Endodermal cell (in vitro differentiated cells): ENCODE data around the gene SYT11. TPM values are rescaled to one million over a fixed set of nuclear protein-coding genes. Genes with fewer than 3 reads are reported as not detected.
"Not testable (repeated sequence)": the region's sequence is repeated elsewhere in the genome, so short reads cannot be mapped to it uniquely, and the experiment has no call there.

Source experiments
- DNase-seq: peaks from one replicate; pipeline ENCODE4 v3.0.0-alpha.2; 2017
- H3K27ac ChIP-seq: 2 replicates; pipeline ENCODE4 v1.5.1; 2013; ENCODE audit warnings: mild to moderate bottlenecking, low read depth, low read length, moderate library complexity
- H3K27me3 ChIP-seq: 2 replicates; pipeline ENCODE4 v1.6.1; 2013; ENCODE audit warnings: mild to moderate bottlenecking, low read length, moderate library complexity; ENCODE audit not compliant: insufficient read depth, control insufficient read depth, poor library complexity, severe bottlenecking
- H3K36me3 ChIP-seq: 2 replicates; pipeline ENCODE4 v1.7.0; 2013; ENCODE audit warnings: mild to moderate bottlenecking, low read length, moderate library complexity; ENCODE audit not compliant: control insufficient read depth, insufficient read depth
- H3K4me1 ChIP-seq: one replicate; pipeline ENCODE4 v1.7.0; 2013; ENCODE audit warnings: low read length; ENCODE audit not compliant: control insufficient read depth, insufficient read depth
- H3K4me3 ChIP-seq: 2 replicates; pipeline ENCODE4 v1.5.1; 2013; ENCODE audit warnings: mild to moderate bottlenecking, low read length, moderate library complexity
- H3K9ac ChIP-seq: 2 replicates; pipeline ENCODE4 v1.6.1; 2013; ENCODE audit warnings: mild to moderate bottlenecking, low read length, moderate library complexity; ENCODE audit not compliant: poor library complexity, severe bottlenecking; ENCODE audit errors: extremely low read depth
- H3K9me3 ChIP-seq: 2 replicates; pipeline ENCODE4 v1.6.1; 2013; ENCODE audit warnings: mild to moderate bottlenecking, low read length, moderate library complexity; ENCODE audit not compliant: control insufficient read depth
- H3K27ac Mint-ChIP-seq: 2 replicates; pipeline ENCODE4 v1.8.0; 2020; ENCODE audit warnings: mixed read lengths
- H3K27me3 Mint-ChIP-seq: 2 replicates; pipeline ENCODE4 v1.8.0; 2021; ENCODE audit warnings: mild to moderate bottlenecking, mixed read lengths; ENCODE audit not compliant: insufficient read depth
- H3K36me3 Mint-ChIP-seq: 2 replicates; pipeline ENCODE4 v1.8.0; 2020; ENCODE audit warnings: low read depth, mixed read lengths
- H3K4me1 Mint-ChIP-seq: 2 replicates; pipeline ENCODE4 v1.8.0; 2020; ENCODE audit warnings: mixed read lengths
- H3K4me3 Mint-ChIP-seq: 2 replicates; pipeline ENCODE4 v1.8.0; 2020; ENCODE audit warnings: mild to moderate bottlenecking, moderate library complexity, mixed read lengths
- H3K9me3 Mint-ChIP-seq: 2 replicates; pipeline ENCODE4 v1.8.0; 2020; ENCODE audit warnings: mild to moderate bottlenecking, mixed read lengths
- WGBS, 2 experiments: methylation state at CpG; one replicate each; pipeline versions ENCODE4 v1.1.5 to v1.1.7; 2013; ENCODE audit warnings: missing lambda C conversion rate in 2 of 2, mixed read lengths in 1 of 2; ENCODE audit not compliant: insufficient coverage in 1 of 2, insufficient read length in 1 of 2; 5-methylcytosine and 5-hydroxymethylcytosine counted together
- total RNA-seq, 2 donors: library from RNA; stranded (reverse); fragmentation: NEBNext Ultra II Directional in 1 of 2; extraction: Animal tissue kit (Norgen Biotek cat#: 25700) in 1 of 2; gene quantifications; 2 replicates in 1 of 2; 3 replicates in 1 of 2; pipeline ENCODE4 v1.2.1, GENCODE V29; 2021
- TF ChIP-seq, protein P1 (sequence below): fragments of 200-600 bp; sonication (generic); conservative IDR thresholded peaks from 2 replicates; pipeline ENCODE4 v1.5.0; 2021; ENCODE audit warnings: antibody characterized with exemption, mild to moderate bottlenecking

Gene SYT11
- total RNA-seq, 2 donors from 2014 or later, result 0.40 to 5.0 TPM

DNA sequence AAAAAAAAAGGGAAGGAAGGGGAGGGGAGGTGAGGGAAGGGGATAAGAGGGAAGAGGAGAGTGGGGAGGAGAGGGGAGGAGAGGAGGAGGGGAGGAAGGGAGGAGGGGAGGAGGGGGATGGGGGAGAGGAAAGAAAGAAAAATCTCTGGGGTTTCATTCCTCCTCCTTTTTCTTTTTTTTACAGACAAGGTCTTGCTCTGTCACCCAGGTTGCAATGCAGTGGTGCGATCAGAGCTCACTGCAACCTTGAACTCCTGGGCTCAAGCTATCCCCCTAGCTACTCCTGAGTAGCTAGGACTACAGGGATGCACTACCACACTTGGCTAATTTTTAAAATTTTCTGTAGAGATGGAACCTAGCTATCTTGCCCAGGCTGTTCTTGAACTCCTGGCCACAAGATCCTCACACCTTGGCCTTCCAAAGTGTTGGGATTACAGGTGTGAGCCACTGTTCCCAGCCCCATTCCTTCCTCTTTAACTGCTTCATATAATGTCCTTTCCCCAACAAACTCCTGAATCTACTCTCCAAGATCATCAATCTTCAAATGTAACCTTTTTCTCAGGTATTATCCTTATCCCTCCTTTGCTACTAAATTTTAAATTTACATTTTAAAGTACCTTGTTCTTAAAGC is 25.6 kb upstream of the SYT11 start:
- Mint-ChIP-seq H3K27me3 (no peaks in the 10 kb centered on the region), H3K4me1 (peaks cover 6% of the 10 kb centered on the region), H3K9me3 (peaks cover 2% of the 10 kb centered on the region), H3K36me3 (peaks cover 43% of the 10 kb centered on the region), H3K4me3 (no peak overlapping the region), H3K27ac (no peak overlapping the region)
- Histone ChIP-seq H3K36me3 (peaks cover 27% of the 10 kb centered on the region), H3K9ac (no peak overlapping the region), H3K4me1 (no peaks in the 10 kb centered on the region), H3K9me3 (no peaks in the 10 kb centered on the region), H3K4me3 (no peak overlapping the region), H3K27me3 (no peaks in the 10 kb centered on the region), H3K27ac (peak overlapping the region; percentile 83)
- WGBS, 2 experiments, result 92 to 100% methylated on average over 1 of the region's 1 CpG
- no peak for DNase-seq
- TF ChIP-seq, protein P1, sequence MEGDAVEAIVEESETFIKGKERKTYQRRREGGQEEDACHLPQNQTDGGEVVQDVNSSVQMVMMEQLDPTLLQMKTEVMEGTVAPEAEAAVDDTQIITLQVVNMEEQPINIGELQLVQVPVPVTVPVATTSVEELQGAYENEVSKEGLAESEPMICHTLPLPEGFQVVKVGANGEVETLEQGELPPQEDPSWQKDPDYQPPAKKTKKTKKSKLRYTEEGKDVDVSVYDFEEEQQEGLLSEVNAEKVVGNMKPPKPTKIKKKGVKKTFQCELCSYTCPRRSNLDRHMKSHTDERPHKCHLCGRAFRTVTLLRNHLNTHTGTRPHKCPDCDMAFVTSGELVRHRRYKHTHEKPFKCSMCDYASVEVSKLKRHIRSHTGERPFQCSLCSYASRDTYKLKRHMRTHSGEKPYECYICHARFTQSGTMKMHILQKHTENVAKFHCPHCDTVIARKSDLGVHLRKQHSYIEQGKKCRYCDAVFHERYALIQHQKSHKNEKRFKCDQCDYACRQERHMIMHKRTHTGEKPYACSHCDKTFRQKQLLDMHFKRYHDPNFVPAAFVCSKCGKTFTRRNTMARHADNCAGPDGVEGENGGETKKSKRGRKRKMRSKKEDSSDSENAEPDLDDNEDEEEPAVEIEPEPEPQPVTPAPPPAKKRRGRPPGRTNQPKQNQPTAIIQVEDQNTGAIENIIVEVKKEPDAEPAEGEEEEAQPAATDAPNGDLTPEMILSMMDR, result no peak

- H3K9ac ChIP-seq, result no peak overlapping the region
- peaks cover 24% of the 10 kb centered on the region for H3K36me3 ChIP-seq
- H3K4me1 ChIP-seq, result no peaks in the 10 kb centered on the region
- Mint-ChIP-seq H3K27ac (no peak overlapping the region), H3K27me3 (no peaks in the 10 kb centered on the region), H3K9me3 (peaks cover 2% of the 10 kb centered on the region), H3K4me1 (peaks cover 6% of the 10 kb centered on the region), H3K4me3 (no peak overlapping the region), H3K36me3 (peaks cover 42% of the 10 kb centered on the region)
- H3K4me3 ChIP-seq, result no peak overlapping the region
- H3K27ac ChIP-seq, result peak overlapping the region; percentile 83
- DNase-seq, result peak; percentile 66
- no peaks in the 10 kb centered on the region for H3K9me3 ChIP-seq
- H3K27me3 ChIP-seq, result no peaks in the 10 kb centered on the region
- TF ChIP-seq, protein P1, result no peak
- 70 to 95% methylated on average over 2 to 10 of the region's 11 CpGs for WGBS, 2 experiments
These were observed 25.0 kb upstream of the SYT11 start for GRCh38 chr1:155834296-155834926.

GRCh38 chr1:155834927-155835399 is 24.4 kb upstream of the SYT11 start:
- WGBS, 2 experiments, result 86% methylated on average over 8 of the region's 9 CpGs; no CpG with 5 or more reads in 1 of the 2 experiments
- H3K36me3 Mint-ChIP-seq, result peaks cover 40% of the 10 kb centered on the region
- not testable (repeated sequence) for H3K9ac ChIP-seq, DNase-seq, H3K27me3 ChIP-seq, H3K4me3 ChIP-seq, H3K9me3 ChIP-seq, H3K4me1 ChIP-seq, H3K9me3 Mint-ChIP-seq, H3K4me3 Mint-ChIP-seq, H3K27ac Mint-ChIP-seq, H3K27me3 Mint-ChIP-seq, H3K4me1 Mint-ChIP-seq
- Histone ChIP-seq H3K27ac (peak overlapping the region; percentile 83), H3K36me3 (peaks cover 24% of the 10 kb centered on the region)
